Smooth muscle cell (in vitro differentiated cells): ENCODE data around the gene ANKRD40CL. TPM values are rescaled to one million over a fixed set of nuclear protein-coding genes. Genes with fewer than 3 reads are reported as not detected.
"Not testable (repeated sequence)": the region's sequence is repeated elsewhere in the genome, so short reads cannot be mapped to it uniquely, and the experiment has no call there.

Source experiments
- DNase-seq: peaks from one replicate; lab custom pipeline; 2025; ENCODE audit not compliant: unreplicated experiment; lab: John Stamatoyannopoulos, UW
- H2AFZ ChIP-seq: fragments of 200-600 bp; sonication (generic); 2 replicates; pipeline ENCODE4 v1.6.0; 2016; ENCODE audit warnings: antibody characterized with exemption, low read depth, mild to moderate bottlenecking
- H3F3A ChIP-seq: fragments of 200-600 bp; sonication (generic); 2 replicates; pipeline ENCODE4 v1.6.0; 2017; ENCODE audit warnings: antibody characterized with exemption, low read depth
- H3K27ac ChIP-seq: fragments of 200-600 bp; sonication (generic); 2 replicates; pipeline ENCODE4 v1.5.1; 2016; ENCODE audit warnings: low read depth, mild to moderate bottlenecking
- H3K27me3 ChIP-seq: fragments of 200-600 bp; sonication (generic); 2 replicates; pipeline ENCODE4 v1.6.1; 2016; ENCODE audit warnings: low read depth, mild to moderate bottlenecking
- H3K36me3 ChIP-seq: fragments of 200-600 bp; sonication (generic); 2 replicates; pipeline ENCODE4 v1.5.1; 2016; ENCODE audit warnings: low read depth
- H3K4me1 ChIP-seq: fragments of 200-600 bp; sonication (generic); 2 replicates; pipeline ENCODE4 v1.5.1; 2016; ENCODE audit warnings: low read depth
- H3K4me2 ChIP-seq: fragments of 200-600 bp; sonication (generic); 2 replicates; pipeline ENCODE4 v1.6.0; 2016; ENCODE audit warnings: mild to moderate bottlenecking
- H3K4me3 ChIP-seq: fragments of 200-600 bp; sonication (generic); 2 replicates; pipeline ENCODE4 v1.5.1; 2016; ENCODE audit warnings: mild to moderate bottlenecking
- H3K79me2 ChIP-seq: fragments of 200-600 bp; sonication (generic); 2 replicates; pipeline ENCODE4 v1.6.0; 2016; ENCODE audit warnings: low read depth, mild to moderate bottlenecking
- H3K9ac ChIP-seq: fragments of 200-600 bp; sonication (generic); 2 replicates; pipeline ENCODE4 v1.6.0; 2016; ENCODE audit warnings: low read depth
- H3K9me3 ChIP-seq: fragments of 200-600 bp; sonication (generic); replicated peaks from 2 replicates; pipeline ENCODE4 v1.5.1; 2016; ENCODE audit warnings: low read depth
- H4K20me1 ChIP-seq: fragments of 200-600 bp; sonication (generic); 2 replicates; pipeline ENCODE4 v1.6.0; 2016; ENCODE audit warnings: low read depth
- CTCF ChIP-seq: fragments of 200-600 bp; sonication (generic); IDR thresholded peaks from 2 replicates; pipeline ENCODE4 v1.5.1; 2017; ENCODE audit warnings: borderline replicate concordance, mild to moderate bottlenecking, antibody characterized with exemption; ENCODE audit not compliant: insufficient read depth, poor library complexity, severe bottlenecking
- WGBS: methylation state at CpG from one replicate; pipeline ENCODE4 v1.1.7; 2016; ENCODE audit warnings: low lambda C conversion rate; 5-methylcytosine and 5-hydroxymethylcytosine counted together
- polyA plus RNA-seq: library from polyadenylated mRNA; unstranded; fragments of >200 nt; fragmentation: Nextera tagmentation; extraction: Ambion mirVana; gene quantifications from 2 replicates; pipeline ENCODE4 v1.2.1, GENCODE V29; 2016
- total RNA-seq: library from RNA; depleted of rRNA; stranded (reverse); fragments of >200 nt; gene quantifications from 2 replicates; pipeline ENCODE4 v1.2.3, GENCODE V29; 2014

ANKRD40CL gene
- total and polyA plus RNA-seq, 2 experiments from 2014 or later = not detected

- Histone ChIP-seq H3F3A (no peaks in the 10 kb centered on the region), H3K4me3 (no peak overlapping the region), H4K20me1 (no peaks in the 10 kb centered on the region), H3K9me3 (no peaks in the 10 kb centered on the region), H3K36me3 (no peaks in the 10 kb centered on the region), H2AFZ (no peak overlapping the region), H3K4me1 (no peaks in the 10 kb centered on the region), H3K4me2 (no peak overlapping the region), H3K27ac (no peak overlapping the region), H3K27me3 (no peaks in the 10 kb centered on the region), H3K79me2 (no peaks in the 10 kb centered on the region), H3K9ac (no peak overlapping the region)
- no peak for TF ChIP-seq CTCF
- DNase-seq = no peak
- 91% methylated on average over 11 of the region's 11 CpGs for WGBS
These were observed 38.9 kb upstream of the ANKRD40CL start for GRCh38 chr17:50806141-50806643.

- H3K4me1 ChIP-seq = no peaks in the 10 kb centered on the region
- no peak overlapping the region for H3K4me2 ChIP-seq
- DNase-seq = no peak
- no peaks in the 10 kb centered on the region for H3K36me3 ChIP-seq
- H3K27ac ChIP-seq = no peak overlapping the region
- H3K9ac ChIP-seq = no peak overlapping the region
- no peaks in the 10 kb centered on the region for H4K20me1 ChIP-seq
- H3K4me3 ChIP-seq = no peak overlapping the region
- 94% methylated on average over 6 of the region's 6 CpGs for WGBS
- H2AFZ ChIP-seq = no peak overlapping the region
- H3K79me2 ChIP-seq = no peaks in the 10 kb centered on the region
- no peaks in the 10 kb centered on the region for H3K27me3 ChIP-seq
- TF ChIP-seq CTCF = no peak
- no peaks in the 10 kb centered on the region for H3F3A ChIP-seq
- no peaks in the 10 kb centered on the region for H3K9me3 ChIP-seq
These were observed 38.2 kb upstream of the ANKRD40CL start for GRCh38 chr17:50805486-50805885.

- not testable (repeated sequence) for H3K27ac ChIP-seq, H3K4me2 ChIP-seq, H3F3A ChIP-seq, H3K79me2 ChIP-seq, DNase-seq, H4K20me1 ChIP-seq, H3K4me1 ChIP-seq, H3K4me3 ChIP-seq, H3K9me3 ChIP-seq, H3K36me3 ChIP-seq, H3K27me3 ChIP-seq, H3K9ac ChIP-seq, H2AFZ ChIP-seq
- WGBS = 95% methylated on average over 13 of the region's 13 CpGs
These were observed 37.6 kb upstream of the ANKRD40CL start for GRCh38 chr17:50804749-50805475.

- no peaks in the 10 kb centered on the region for H3K79me2 ChIP-seq
- H4K20me1 ChIP-seq = no peaks in the 10 kb centered on the region
- no peak for TF ChIP-seq CTCF
- peak overlapping the region; percentile 45 for H2AFZ ChIP-seq
- DNase-seq = no peak
- WGBS = 79% methylated on average over 6 of the region's 6 CpGs
- H3K9me3 ChIP-seq = no peaks in the 10 kb centered on the region
- H3K27ac ChIP-seq = no peak overlapping the region
- H3K36me3 ChIP-seq = no peaks in the 10 kb centered on the region
- H3F3A ChIP-seq = no peaks in the 10 kb centered on the region
- H3K9ac ChIP-seq = no peak overlapping the region
- no peak overlapping the region for H3K4me2 ChIP-seq
- peaks cover 11% of the 10 kb centered on the region for H3K4me1 ChIP-seq
- no peak overlapping the region for H3K4me3 ChIP-seq
- no peaks in the 10 kb centered on the region for H3K27me3 ChIP-seq
These were observed 36.4 kb upstream of the ANKRD40CL start for GRCh38 chr17:50803676-50804075.
